Raji (cell line): ENCODE measurements around the gene MPRIP.

Experiments
- POLR2A ChIP-seq: IDR thresholded peaks from 2 replicates; pipeline ENCODE4 v1.6.1; 2011; ENCODE audit warnings: low read depth, low read length, control low read depth; ENCODE audit not compliant: insufficient read depth

MPRIP gene

GRCh38 chr17:17018612-17019429 lies 23.4 kb upstream of the MPRIP start:
- TF ChIP-seq POLR2A, result no peak

- TF ChIP-seq POLR2A, result no peak
These were observed 22.9 kb upstream of the MPRIP start for GRCh38 chr17:17019430-17019762.

- no peak for TF ChIP-seq POLR2A
These were observed 22.3 kb upstream of the MPRIP start for GRCh38 chr17:17019891-17020456.

- no peak for TF ChIP-seq POLR2A
These were observed 21.4 kb upstream of the MPRIP start for GRCh38 chr17:17020821-17021193.

GRCh38 chr17:17021194-17021863 lies 20.9 kb upstream of the MPRIP start:
- TF ChIP-seq POLR2A, result no peak

GRCh38 chr17:17022011-17022410 lies 20.2 kb upstream of the MPRIP start:
- TF ChIP-seq POLR2A, result no peak

- TF ChIP-seq POLR2A, result no peak
These were observed 19.8 kb upstream of the MPRIP start for GRCh38 chr17:17022456-17022855.

- no peak for TF ChIP-seq POLR2A
These were observed 17.4 kb upstream of the MPRIP start for GRCh38 chr17:17024778-17025300.

GRCh38 chr17:17025621-17026020 lies 16.6 kb upstream of the MPRIP start:
- TF ChIP-seq POLR2A, result no peak

- TF ChIP-seq POLR2A, result no peak
These were observed 16.1 kb upstream of the MPRIP start for GRCh38 chr17:17026163-17026562.

GRCh38 chr17:17027442-17028058 lies 14.7 kb upstream of the MPRIP start:
- TF ChIP-seq POLR2A, result no peak

- TF ChIP-seq POLR2A, result no peak
These were observed 14.0 kb upstream of the MPRIP start for GRCh38 chr17:17028059-17028877.

- TF ChIP-seq POLR2A, result no peak
These were observed 13.2 kb upstream of the MPRIP start for GRCh38 chr17:17028878-17029535.

GRCh38 chr17:17029938-17030337 lies 12.3 kb upstream of the MPRIP start:
- TF ChIP-seq POLR2A, result no peak
